Stomach (tissue), 4 donors: Measurements from ENCODE around the gene SH3GL1.

Experiments used
- EP300 ChIP-seq: sonication (generic); formaldehyde crosslinking; IDR thresholded peaks from one replicate; pipeline ENCODE4 v1.6.1; 2017; ENCODE audit warnings: antibody characterized with exemption
- POLR2AphosphoS5 ChIP-seq, 3 donors: sonication (generic); formaldehyde crosslinking; IDR thresholded peaks; one replicate each; pipeline ENCODE4 v1.6.1; 2016; ENCODE audit warnings: antibody characterized with exemption in 3 of 3

DNA sequence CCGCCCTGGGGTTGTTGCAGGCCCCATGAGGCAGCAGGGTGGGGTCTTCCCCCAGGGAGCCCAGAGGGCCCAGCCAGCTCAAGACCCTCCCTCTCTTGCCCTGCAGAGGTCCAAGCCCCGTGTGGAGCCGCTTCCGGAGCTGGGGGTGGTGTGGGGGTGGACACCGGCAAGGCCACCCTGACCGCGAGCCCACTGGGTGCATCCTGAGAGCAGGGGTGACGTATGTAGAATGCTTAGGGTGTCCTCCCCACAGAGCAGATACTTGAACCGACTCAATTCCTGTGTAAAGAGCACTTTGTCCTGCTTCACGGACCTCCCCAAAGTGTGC, 42.4 kb upstream of the SH3GL1 start:
- no peak for TF ChIP-seq POLR2AphosphoS5 (IDR thresholded peaks at IDR 0.05)
- TF ChIP-seq EP300: no peak
